ENCODE measurements around the gene C1orf159.
A peak's percentile ranks its signal among the peaks of the same experiment; 100 is the strongest.
"Not testable (repeated sequence)": the region's sequence is repeated elsewhere in the genome, so short reads cannot be mapped to it uniquely, and the experiment has no call there.

Gene C1orf159

DNA sequence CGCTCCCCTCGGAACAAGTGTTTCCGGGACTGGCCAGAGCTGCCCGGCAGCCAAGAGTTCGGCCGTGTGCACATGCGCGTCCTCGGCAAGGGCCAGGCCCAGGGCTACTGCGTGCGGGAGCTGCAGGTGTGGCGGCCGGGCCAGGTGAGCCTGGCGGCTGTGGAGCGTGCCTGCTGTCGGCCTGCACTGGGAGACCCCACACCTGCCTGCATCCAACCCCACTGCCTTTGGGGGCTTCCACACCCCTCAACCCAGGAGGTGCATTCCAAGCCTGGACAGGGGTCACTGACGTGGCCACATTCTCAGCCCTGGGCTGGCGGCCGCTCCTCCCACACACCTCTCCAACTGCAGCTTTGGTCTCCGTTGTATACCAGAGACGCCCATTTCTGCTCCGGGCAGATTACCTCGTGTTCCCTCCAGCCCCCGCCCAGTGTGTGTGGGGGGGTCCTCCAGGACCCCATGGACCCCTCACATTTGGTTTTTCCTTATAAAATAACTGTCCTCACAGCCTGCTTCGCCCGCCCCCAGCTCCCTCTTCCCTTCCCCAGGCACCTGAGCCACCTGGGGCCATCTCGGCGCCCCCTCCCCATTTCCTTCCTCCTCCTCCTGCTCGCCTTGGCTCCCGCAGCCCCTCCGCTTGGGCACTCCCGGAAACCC is 47.9 kb downstream of the C1orf159 start:
- DNase-seq (ENCODE audit: extremely low spot score), result no peak
- ChIA-PET CTCF (interaction anchor here (0.8 kb wide), 1 partner anchor 34 kb away, joined by 3 read pairs; no protein-coding TSS in a partner anchor), POLR2A (no interaction called here)
- TF ChIP-seq CTCF (IDR thresholded peaks at IDR 0.05; ENCODE audit: control extremely low read depth, extremely low read depth, low read depth, missing control alignments), result no peak

- DNase-seq (ENCODE audit: extremely low spot score), result no peak
- POLR2A ChIA-PET, result no interaction called here
Observed at GRCh38 chr1:1067284-1067859, 48.5 kb downstream of the C1orf159 start.

DNA sequence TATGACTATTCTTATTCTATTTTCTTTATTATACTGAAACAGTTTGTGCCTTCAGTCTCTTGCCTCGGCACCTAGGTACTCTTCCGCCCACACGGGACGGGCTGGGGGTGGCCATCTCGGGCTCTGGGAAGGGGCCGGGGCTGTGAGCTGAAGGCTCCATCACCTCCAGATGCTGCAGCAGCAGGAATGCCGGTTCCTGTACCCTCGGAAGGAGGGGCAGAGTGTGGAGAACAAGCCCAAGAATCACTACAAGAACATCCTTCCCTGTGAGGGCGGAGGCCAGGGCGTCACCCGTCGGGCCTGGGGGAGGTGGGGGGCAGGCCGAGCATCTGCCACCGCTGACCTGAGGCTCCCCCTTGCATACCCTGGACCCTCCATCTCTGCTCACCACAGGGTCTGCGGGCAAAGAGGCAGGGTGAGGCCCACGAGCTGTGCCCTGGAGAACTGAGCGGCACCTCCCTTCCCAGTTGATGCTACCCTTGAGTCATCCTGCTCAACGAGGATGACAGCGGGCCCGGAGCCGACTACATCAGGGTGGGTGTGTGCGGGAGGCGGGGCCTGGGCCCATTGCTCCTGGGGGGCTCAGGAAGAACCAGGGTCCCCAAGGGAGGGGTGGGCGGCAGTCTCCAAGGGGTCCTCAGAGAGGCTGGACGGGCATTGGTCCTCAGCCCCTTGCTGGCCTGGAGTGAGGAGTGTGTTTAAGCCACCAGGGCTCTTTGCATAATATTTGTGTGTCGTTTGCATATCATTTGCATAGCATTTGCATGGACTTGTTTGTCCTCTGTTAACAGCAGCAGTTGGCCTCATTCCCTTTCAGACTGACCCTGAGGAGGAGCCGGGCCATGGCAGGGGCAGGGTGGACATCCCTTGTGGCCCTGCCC is 49.2 kb downstream of the C1orf159 start:
- ChIA-PET CTCF (interaction anchor here (1.3 to 1.7 kb wide), 2 partner anchors 26 to 33 kb away, joined by 3 to 4 read pairs; no protein-coding TSS in a partner anchor), POLR2A (no interaction called here)
- no peak for TF ChIP-seq CTCF (IDR thresholded peaks at IDR 0.05; ENCODE audit: control extremely low read depth, extremely low read depth, low read depth, missing control alignments)
- no peak for DNase-seq (ENCODE audit: extremely low spot score)

More at GRCh38 chr1:1067284-1067859, 48.5 kb downstream of the C1orf159 start:
- CTCF ChIA-PET, result interaction anchor here (0.8 to 1.7 kb wide), 2 partner anchors 34 kb away, joined by 3 read pairs; no protein-coding TSS in a partner anchor
- no peak for TF ChIP-seq CTCF (IDR thresholded peaks at IDR 0.05; ENCODE audit: control extremely low read depth, extremely low read depth, low read depth, missing control alignments)

DNA sequence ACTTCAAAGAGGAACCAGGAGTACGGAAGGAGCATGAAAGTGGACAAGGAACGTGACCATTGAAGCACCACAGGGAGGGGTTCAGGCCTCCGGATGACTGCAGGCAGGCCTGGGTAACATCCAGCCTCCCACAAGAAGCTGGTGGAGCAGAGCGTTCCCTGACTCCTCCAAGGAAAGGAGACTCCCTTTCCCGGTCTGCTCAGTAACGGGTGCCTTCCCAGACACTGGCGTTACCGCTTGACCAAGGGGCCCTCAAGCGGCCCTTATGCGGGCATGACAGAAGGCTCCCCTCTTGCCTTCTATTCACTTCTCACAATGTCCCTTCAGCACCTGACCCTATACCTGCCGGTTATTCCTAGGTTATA is 50.0 kb downstream of the C1orf159 start:
- CTCF ChIA-PET, result interaction anchor here (1.3 to 1.7 kb wide), 2 partner anchors 26 to 33 kb away, joined by 3 to 4 read pairs; no protein-coding TSS in a partner anchor
- DNase-seq (ENCODE audit: extremely low spot score); POLR2A ChIA-PET: not testable (repeated sequence)

- no peak for TF ChIP-seq CTCF (IDR thresholded peaks at IDR 0.05; ENCODE audit: control extremely low read depth, extremely low read depth, low read depth, missing control alignments)
- POLR2A ChIA-PET, result interaction anchor here (0.7 kb wide), 1 partner anchor 71 kb away, joined by 3 read pairs; no protein-coding TSS in a partner anchor
- DNase-seq (ENCODE audit: extremely low spot score), result no peak
- CTCF ChIA-PET, result interaction anchor here (1.3 to 4.1 kb wide), 5 partner anchors 25 to 226 kb away, joined by 3 to 53 read pairs (median 4); partner anchors contain the start of genes ISG15 and PERM1
Observed at GRCh38 chr1:1065265-1065939, 50.5 kb downstream of the C1orf159 start.

GRCh38 chr1:1063945-1064831 is 51.7 kb downstream of the C1orf159 start:
- POLR2A ChIA-PET, result interaction anchor here (0.6 kb wide), 1 partner anchor 136 kb away, joined by 5 read pairs; no protein-coding TSS in a partner anchor

More at GRCh38 chr1:1063945-1064831, 51.7 kb downstream of the C1orf159 start:
- CTCF ChIA-PET, result interaction anchor here (0.6 to 4.1 kb wide), 31 partner anchors 8 to 227 kb away, joined by 3 to 53 read pairs (median 5); partner anchors contain the start of genes AGRN, ISG15 and PERM1
- TF ChIP-seq CTCF (IDR thresholded peaks at IDR 0.05; ENCODE audit: control extremely low read depth, extremely low read depth, low read depth, missing control alignments), result peak; percentile 97
- DNase-seq (ENCODE audit: extremely low spot score), result peak; percentile 90
